ENCODE measurements around the gene C1GALT1C1.

C1GALT1C1 gene

GRCh38 chrX:120603707-120604360 lies 26.0 kb downstream of the C1GALT1C1 start, which contains the start of gene MCTS1:
Gene MCTS1 (plus strand): TSS chrX:120604101. CDS start chrX:120604237, 136 bp downstream.
- peak; percentile 70 for DNase-seq

GRCh38 chrX:120585702-120586101 lies 44.2 kb downstream of the C1GALT1C1 start:
- no peak for DNase-seq
